CD4-positive, alpha-beta T cell (primary cell): ENCODE measurements around the gene IKZF1. TPM values are rescaled to one million over a fixed set of nuclear protein-coding genes. Genes with fewer than 3 reads are reported as not detected.

ENCODE experiments used
- ATAC-seq: fragments of 200-7000 bp; cut with Tn5 transposase; one replicate; pipeline ENCODE4 v1.10.0; 2022; ENCODE audit warnings: mild to moderate bottlenecking; ENCODE audit not compliant: poor library complexity
- CTCF ChIA-PET: fragments of 350-600 bp; sonication (Branson Sonifier 250); formaldehyde crosslinking; loops from one replicate; lab custom pipeline; 2021; ENCODE audit warnings: antibody characterized with exemption, inconsistent platforms; lab: Charles Lee
- POLR2A ChIA-PET: fragments of 350-600 bp; sonication (Branson Sonifier 250); formaldehyde crosslinking; loops from one replicate; lab custom pipeline; 2021; ENCODE audit warnings: antibody characterized with exemption, inconsistent platforms; lab: Charles Lee
- DNase-seq, 14 experiments: peaks; one replicate each; pipeline ENCODE4 v3.0.0-alpha.2; 2013 to 2020; ENCODE audit warnings: mixed read lengths in 2 of 14
- H3K27ac ChIP-seq, 2 donors: one replicate each; pipeline versions ENCODE4 v1.5.1 to v1.7.0; 2013; ENCODE audit warnings: low read length in 2 of 2, low read depth in 1 of 2, mild to moderate bottlenecking in 1 of 2
- H3K27me3 ChIP-seq, 2 experiments: 1 replicate in 1 of 2; 2 replicates in 1 of 2; pipeline versions ENCODE4 v1.6.1 to v1.7.0; 2013; ENCODE audit warnings: low read length in 2 of 2, control low read depth in 1 of 2, mild to moderate bottlenecking in 1 of 2, moderate library complexity in 1 of 2; ENCODE audit not compliant: insufficient read depth in 2 of 2, control insufficient read depth in 1 of 2
- H3K36me3 ChIP-seq: one replicate; pipeline ENCODE4 v1.6.1; 2013; ENCODE audit warnings: low read length, control low read depth; ENCODE audit not compliant: insufficient read depth
- H3K4me1 ChIP-seq: one replicate; pipeline ENCODE4 v1.6.1; 2013; ENCODE audit warnings: low read length, control low read depth; ENCODE audit not compliant: insufficient read depth
- H3K4me3 ChIP-seq: one replicate; pipeline ENCODE4 v1.5.1; 2013; ENCODE audit warnings: mild to moderate bottlenecking, low read length, moderate library complexity
- H3K9me3 ChIP-seq, 2 experiments: 1 replicate in 1 of 2; 2 replicates in 1 of 2; pipeline versions ENCODE4 v1.6.1 to v1.7.0; 2013; ENCODE audit warnings: low read length in 2 of 2, mild to moderate bottlenecking in 2 of 2, control low read depth in 1 of 2, moderate library complexity in 1 of 2; ENCODE audit not compliant: control insufficient read depth in 1 of 2, insufficient read depth in 1 of 2
- H3K27ac Mint-ChIP-seq: one replicate; pipeline ENCODE4 v1.8.0; 2020; ENCODE audit warnings: mixed read lengths
- H3K27me3 Mint-ChIP-seq: one replicate; pipeline ENCODE4 v1.8.0; 2021; ENCODE audit warnings: mixed read lengths
- H3K36me3 Mint-ChIP-seq: one replicate; pipeline ENCODE4 v1.8.0; 2021; ENCODE audit warnings: low read depth, mixed read lengths
- H3K4me1 Mint-ChIP-seq: one replicate; pipeline ENCODE4 v1.8.0; 2021; ENCODE audit warnings: low read depth, mixed read lengths
- H3K4me3 Mint-ChIP-seq: one replicate; pipeline ENCODE4 v1.8.0; 2020; ENCODE audit warnings: mild to moderate bottlenecking, mixed read lengths
- H3K9me3 Mint-ChIP-seq: one replicate; pipeline ENCODE4 v1.8.0; 2020; ENCODE audit warnings: mixed read lengths
- CTCF ChIP-seq: fragments of 200-600 bp; IDR thresholded peaks from one replicate; pipeline ENCODE4 v1.8.0; 2022; ENCODE audit warnings: antibody characterized with exemption, mild to moderate bottlenecking
- intact Hi-C, 2 experiments: fragments of 100-400 bp; cut with DNase I in 1 of 2; cut with micrococcal nuclease in 1 of 2; formaldehyde crosslinking; loops; one replicate each; pipeline versions ENCODE4 v1.15.1 to v1.9.0; 2023 to 2025; cut with DNase I, micrococcal nuclease
- total RNA-seq, 174 experiments: library from RNA in 2 of 174; stranded (reverse) in 2 of 174; gene quantifications; one replicate each; pipeline ENCODE4 v1.2.3 and lab custom pipeline; 2021 to 2026

The IKZF1 gene
- total RNA-seq, 2 experiments from 2014 or later: 297 to 300 TPM

- Mint-ChIP-seq H3K9me3 (no peaks in the 10 kb centered on the region), H3K27ac (no peak overlapping the region), H3K4me1 (no peaks in the 10 kb centered on the region), H3K36me3 (peaks cover 22% of the 10 kb centered on the region), H3K27me3 (no peaks in the 10 kb centered on the region), H3K4me3 (no peak overlapping the region)
- H3K36me3 ChIP-seq: peaks cover 12% of the 10 kb centered on the region
- no peak for TF ChIP-seq CTCF
- H3K27me3 ChIP-seq: no peaks in the 10 kb centered on the region
- H3K9me3 ChIP-seq: no peaks in the 10 kb centered on the region
- no peak overlapping the region for H3K27ac ChIP-seq
- ChIA-PET CTCF (no interaction called here), POLR2A (interaction anchor here (1.3 kb wide), 1 partner anchor 9 kb away, joined by 3 read pairs; no protein-coding TSS in a partner anchor)
- no peak overlapping the region for H3K4me3 ChIP-seq
- intact Hi-C loops: no loop called here
- DNase-seq (peak in 1 of 14 experiments; percentile 41), ATAC-seq (no peak)
- no peaks in the 10 kb centered on the region for H3K4me1 ChIP-seq
Observed at GRCh38 chr7:50436133-50436806, 131.8 kb downstream of the IKZF1 start.

- Histone ChIP-seq H3K4me1 (peaks cover 17% of the 10 kb centered on the region), H3K9me3 (no peaks in the 10 kb centered on the region), H3K4me3 (no peak overlapping the region), H3K27ac (no peak overlapping the region), H3K27me3 (no peaks in the 10 kb centered on the region), H3K36me3 (peaks cover 22% of the 10 kb centered on the region)
- CTCF ChIA-PET: interaction anchor here (1.2 kb wide), 1 partner anchor 28 kb away, joined by 6 read pairs; no protein-coding TSS in a partner anchor
- Mint-ChIP-seq H3K9me3 (no peaks in the 10 kb centered on the region), H3K4me1 (peaks cover 25% of the 10 kb centered on the region), H3K36me3 (peaks cover 60% of the 10 kb centered on the region), H3K4me3 (no peak overlapping the region), H3K27ac (no peak overlapping the region), H3K27me3 (no peaks in the 10 kb centered on the region)
- no peak for TF ChIP-seq CTCF
- DNase-seq: no peak
- POLR2A ChIA-PET: interaction anchor here (0.7 kb wide), 1 partner anchor 221 kb away, joined by 3 read pairs; no protein-coding TSS in a partner anchor
- intact Hi-C loops: no loop called here
- ATAC-seq: no peak
Observed at GRCh38 chr7:50446542-50446960, 142.0 kb downstream of the IKZF1 start.

GRCh38 chr7:50448823-50449222, 144.3 kb downstream of the IKZF1 start:
- DNase-seq (no peak), ATAC-seq (no peak)
- no peak for TF ChIP-seq CTCF
- peaks cover 20% of the 10 kb centered on the region for H3K36me3 ChIP-seq
- H3K27ac ChIP-seq: peak overlapping the region in 1 of 2 donors; percentile 7
- Mint-ChIP-seq H3K9me3 (no peaks in the 10 kb centered on the region), H3K4me1 (peaks cover 25% of the 10 kb centered on the region), H3K27ac (peak overlapping the region; percentile 96), H3K36me3 (peaks cover 41% of the 10 kb centered on the region), H3K4me3 (peak overlapping the region; percentile 92), H3K27me3 (no peaks in the 10 kb centered on the region)
- H3K4me1 ChIP-seq: peaks cover 17% of the 10 kb centered on the region
- no peaks in the 10 kb centered on the region for H3K27me3 ChIP-seq
- no peaks in the 10 kb centered on the region for H3K9me3 ChIP-seq
- ChIA-PET POLR2A (no interaction called here), CTCF (no interaction called here)
- no peak overlapping the region for H3K4me3 ChIP-seq
- intact Hi-C loops: no loop called here
